Muscle of arm (tissue), 12 donors: ENCODE results near the gene RBM3. TPM values are rescaled to one million over a fixed set of nuclear protein-coding genes. Genes with fewer than 3 reads are reported as not detected.
A peak's percentile ranks its signal among the peaks of the same experiment; 100 is the strongest.

ENCODE experiments used
- DNase-seq: peaks from one replicate; pipeline ENCODE4 v3.0.0-alpha.2; 2013
- polyA plus RNA-seq, 12 donors: library from polyadenylated mRNA; unstranded; fragments of 120-200 nt; gene quantifications; one replicate each; pipeline ENCODE4 v1.2.1, GENCODE V29; 2013; ENCODE audit not compliant: insufficient read length in 12 of 12

RBM3 gene
- polyA plus RNA-seq, 12 donors: 275 to 787 (median 338) TPM

DNA sequence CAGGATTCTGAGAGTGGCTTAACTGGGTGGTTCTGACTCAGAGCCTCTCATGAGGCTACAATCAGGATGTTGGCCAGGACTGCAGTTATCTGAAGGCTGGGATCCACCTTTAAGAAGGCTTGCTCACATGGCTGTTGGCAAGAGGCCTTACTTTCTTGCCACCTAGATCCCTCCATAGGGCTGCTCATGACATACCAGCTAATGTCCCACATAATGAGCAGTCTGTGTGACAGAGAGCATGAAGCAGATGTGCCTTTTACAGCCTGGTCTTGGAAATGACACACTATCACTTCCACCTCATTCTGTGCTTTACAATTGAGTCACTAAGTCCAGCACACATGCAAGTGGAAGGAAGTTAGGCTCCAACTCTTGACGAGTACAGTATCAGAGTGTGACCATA lies 4.3 kb upstream of the RBM3 start:
- no peak for DNase-seq

DNA sequence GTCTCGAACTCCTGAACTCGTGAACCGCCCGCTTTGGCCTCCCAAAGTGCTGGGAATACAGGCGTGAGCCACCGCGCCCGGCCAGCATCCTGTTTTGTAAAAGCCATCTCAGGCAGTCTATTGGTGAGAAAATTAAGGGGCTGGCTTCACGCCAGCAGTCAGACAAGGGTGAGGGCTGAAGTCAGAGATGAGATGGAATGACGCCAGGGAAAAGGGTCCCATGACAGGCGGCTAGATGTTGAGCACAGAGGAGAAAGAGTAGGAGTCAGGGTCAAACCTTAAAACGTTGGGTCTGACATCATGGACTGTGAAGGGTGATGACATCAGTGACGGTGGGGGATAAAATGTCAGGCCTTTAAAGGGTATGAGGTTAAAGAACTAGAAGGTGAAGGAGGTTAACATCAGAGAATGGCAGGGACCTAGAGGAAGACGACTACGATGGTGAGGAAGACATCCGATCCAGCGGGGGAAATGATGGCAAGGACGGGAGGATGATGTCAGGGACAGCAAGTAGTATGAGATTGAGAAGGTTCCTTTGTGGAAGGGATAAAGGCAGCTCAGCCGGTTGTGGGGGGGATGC lies 504 bp upstream of the RBM3 start:
- no peak for DNase-seq

DNA sequence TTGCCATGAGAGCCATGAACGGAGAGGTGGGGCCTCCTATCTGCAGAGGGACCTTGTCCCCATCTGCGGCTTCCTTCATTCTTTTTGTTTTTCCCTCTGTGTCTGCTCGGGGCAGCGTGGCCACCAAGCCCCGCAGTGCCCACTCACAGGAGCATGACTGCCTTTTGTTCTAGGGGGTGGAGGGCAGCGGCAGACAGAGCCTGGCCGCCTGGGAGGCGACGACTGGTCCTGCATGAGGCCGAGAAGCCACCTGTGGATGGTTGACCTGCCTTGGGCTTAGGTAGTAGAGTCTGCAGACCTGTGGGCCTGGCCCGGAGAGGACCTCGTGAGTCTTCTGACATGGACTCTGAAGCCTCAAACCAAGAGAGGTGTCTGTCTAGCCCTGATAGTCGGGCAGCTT lies 1.4 kb downstream of the RBM3 start:
- no peak for DNase-seq

DNA sequence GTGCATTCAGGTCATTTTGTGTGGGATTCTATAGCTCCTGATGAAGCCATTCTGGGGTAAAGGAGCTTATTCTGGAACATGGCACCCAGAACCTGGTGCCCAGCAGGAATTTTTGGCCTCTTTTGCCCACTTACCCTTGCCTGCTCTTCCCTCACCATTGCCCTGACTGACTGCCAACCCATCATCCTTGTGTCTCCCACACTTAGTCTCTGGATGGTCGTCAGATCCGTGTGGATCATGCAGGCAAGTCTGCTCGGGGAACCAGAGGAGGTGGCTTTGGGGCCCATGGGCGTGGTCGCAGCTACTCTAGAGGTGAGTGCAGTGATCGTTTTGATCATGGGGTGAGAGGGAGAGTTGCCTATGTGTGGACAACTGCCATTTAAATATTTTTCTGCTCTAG lies 1.8 kb downstream of the RBM3 start:
- DNase-seq: no peak

DNA sequence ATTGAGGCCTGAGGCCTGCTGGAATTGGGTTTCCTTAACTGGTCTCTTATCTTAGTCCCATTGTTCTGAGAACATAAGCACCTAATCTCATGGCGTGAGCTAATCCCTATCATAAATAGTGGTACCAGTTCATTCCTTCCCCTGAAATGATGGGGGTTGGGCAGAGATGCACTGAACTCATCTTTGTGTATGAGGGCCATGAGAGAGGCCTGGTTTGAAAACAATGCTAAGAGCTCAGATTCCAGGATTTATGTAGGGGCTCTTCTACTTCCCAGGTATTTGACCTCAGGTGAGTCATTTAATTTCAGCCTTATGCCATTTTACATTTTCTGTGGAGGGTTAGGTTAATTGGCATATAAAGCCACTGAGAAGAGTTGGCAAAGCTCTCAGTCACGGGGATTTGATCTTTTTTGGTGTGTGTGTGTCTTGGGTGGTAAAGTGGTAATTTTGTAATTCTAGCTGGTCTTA lies 4.4 kb downstream of the RBM3 start:
- DNase-seq: no peak

DNA sequence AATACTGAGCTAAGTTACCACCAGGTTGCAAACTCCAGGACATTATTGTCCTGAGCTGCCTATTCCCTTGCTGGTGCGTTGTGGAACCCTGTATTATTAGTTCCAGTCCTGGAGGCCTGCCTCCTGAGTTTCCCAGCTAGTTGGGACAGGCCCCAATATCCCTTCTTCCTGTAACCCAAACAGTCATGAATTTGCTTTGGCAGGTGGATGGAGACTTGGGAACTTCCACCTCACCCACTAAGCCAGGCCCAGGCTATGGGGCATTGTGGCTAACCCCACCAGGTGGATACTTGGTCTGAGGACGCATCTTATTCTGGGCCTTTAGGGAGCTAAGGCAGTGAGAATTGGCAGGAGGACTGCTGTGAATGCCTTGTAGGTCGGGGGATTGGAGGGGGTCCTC lies 5.0 kb downstream of the RBM3 start:
- no peak for DNase-seq

DNA sequence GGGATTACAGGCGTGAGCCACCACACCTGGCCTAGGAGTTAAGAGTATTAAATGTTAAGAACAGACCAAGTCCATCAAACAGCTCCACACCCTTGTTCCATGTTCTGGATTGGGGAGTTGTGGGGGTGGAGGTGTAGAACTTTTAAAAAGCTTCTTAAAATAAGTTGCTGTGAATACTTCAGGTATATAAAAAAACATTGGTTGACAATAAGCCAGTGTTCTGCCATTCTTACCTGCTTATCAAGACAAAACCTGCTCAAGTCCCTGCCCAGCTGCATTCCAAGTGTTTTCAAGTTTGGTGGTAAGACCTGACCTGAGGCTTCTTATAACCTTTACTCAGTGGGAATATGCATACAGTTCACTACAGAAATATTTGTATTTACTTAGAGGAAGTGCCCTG lies 6.4 kb downstream of the RBM3 start:
- no peak for DNase-seq

DNA sequence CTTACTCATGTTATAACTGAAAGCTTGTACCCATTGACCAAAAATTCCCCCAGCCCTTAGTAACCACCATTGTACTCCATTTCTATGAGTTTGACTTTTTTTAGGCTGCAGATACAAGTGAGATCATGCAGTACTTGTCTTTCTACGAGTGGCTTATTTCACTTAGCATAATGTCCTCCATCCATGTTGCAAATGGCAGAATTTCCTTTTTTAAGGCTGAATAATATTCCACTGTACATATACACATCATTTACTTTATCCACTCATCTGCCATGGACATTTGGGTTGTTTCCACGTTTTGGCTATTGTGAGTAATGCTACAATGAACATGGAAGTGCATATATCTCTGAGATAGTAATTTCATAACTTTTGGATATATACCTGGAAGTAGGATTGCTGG lies 10.4 kb downstream of the RBM3 start:
- DNase-seq: no peak

DNA sequence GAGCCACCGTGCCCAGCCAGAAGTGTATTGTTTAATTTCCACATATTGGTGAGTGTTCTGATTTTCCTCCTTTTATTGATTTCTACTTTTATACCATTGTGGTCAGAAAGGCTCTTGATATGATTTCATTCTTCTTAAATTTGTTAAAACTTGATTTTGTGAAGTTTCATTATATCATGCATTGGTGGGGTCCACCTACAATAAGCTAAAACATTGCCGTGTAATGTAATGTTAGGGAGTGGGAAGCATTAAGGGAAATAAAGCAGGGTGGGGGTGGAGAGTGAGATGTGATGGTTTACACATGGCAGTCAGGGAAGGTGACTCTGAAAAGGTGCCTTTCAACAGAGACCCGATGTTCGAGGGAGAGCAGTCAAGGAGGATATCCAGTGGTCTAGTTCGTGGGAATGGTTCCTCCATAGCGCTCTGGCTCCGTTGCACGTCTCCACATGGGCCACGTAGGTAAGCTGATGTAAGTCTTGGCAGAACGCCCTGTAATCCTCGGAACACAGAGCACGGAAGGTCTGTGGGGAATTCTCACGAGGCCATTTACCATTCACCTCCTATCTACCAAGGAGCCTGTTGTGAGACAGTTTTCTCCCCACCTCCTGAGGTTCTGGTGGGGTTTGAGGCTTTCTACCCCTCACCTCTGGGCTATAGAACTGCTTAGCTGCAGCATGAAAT lies 15.3 kb downstream of the RBM3 start:
- DNase-seq: no peak

DNA sequence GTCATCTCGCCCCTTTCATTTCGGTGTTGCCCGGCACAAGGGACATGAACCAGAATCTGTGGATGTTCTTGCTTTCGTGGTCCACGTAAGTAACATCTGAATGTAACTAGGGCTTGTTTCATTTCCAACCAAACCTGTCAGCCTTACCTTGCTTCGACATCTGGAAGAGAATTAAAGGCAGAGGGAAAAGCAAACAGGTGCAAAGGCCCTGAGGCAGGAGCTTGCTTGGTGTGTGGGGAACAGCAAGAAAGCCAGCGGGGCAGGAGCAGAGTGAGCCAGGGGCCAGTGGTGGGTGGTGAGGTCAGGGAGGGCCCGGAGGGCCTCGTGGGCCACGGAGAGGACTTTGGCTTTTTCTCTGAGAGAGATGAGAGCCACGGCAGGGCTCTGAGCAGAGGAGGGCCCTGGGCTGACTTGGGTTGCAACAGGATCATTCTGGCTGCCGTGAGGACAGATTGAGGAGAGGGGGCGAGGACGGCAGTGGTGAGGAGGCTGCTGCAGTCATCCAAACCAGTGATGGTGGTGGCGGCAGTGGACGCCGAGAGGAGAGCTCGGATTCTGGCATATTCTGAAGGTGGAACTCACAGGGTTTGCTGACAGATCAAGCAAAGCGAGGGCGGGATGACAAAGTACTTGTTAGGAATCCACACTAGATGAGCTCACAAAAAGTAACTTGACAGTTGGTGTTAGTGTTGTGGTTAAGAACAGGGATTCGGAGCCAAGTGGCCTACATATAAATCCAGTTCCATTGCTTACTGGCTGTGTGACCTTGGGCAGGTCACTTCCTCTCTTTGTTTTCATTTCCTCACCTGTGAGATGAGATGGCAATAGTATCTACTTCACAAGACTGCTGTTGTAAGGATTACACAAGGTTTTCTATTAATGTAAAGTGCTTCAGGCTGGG lies 16.2 kb downstream of the RBM3 start:
- no peak for DNase-seq

DNA sequence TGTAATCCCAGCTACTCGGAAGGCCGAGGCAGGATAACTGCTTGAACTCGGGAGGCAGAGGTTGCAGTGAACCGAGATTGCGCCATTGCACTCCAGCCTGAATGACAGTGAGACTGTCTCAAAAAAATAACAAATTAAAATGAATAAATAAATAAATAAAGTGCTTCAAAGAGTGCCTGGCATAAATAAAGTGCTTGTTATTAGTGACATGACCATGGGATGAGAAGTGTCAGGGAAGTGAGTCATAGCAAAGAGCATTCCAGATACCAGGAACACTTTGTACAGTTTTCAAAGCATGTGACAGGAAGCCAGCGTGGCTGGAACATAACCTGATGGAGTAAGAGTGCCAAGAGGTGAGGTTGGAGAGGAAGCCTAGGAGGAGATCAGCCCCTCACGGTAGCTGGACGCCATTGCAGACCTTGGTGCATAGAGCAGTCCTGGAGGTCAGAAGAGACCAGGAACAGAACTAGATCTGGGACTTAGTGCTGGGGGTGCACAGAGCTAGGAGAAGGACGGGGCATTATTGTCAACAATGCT lies 17.0 kb downstream of the RBM3 start:
- no peak for DNase-seq

DNA sequence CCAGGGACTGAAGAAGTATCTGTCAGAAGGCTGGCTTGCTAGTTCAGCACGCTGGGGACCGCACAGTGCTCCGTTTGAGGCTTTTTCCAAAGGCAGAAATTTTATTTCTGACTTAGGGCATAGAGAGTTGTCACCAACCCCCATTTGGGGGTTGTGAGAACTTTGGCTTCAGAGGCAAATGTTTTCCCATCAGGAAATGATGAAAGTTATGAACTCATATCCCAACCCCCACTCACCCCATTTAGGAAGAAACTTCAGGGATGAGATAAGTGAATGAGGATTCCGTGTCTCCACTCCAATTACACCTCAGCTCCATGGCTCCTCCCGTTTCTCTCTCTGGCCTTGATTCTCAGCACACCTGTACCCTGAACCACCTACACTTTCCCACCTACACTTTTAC lies 18.7 kb downstream of the RBM3 start:
- no peak for DNase-seq

DNA sequence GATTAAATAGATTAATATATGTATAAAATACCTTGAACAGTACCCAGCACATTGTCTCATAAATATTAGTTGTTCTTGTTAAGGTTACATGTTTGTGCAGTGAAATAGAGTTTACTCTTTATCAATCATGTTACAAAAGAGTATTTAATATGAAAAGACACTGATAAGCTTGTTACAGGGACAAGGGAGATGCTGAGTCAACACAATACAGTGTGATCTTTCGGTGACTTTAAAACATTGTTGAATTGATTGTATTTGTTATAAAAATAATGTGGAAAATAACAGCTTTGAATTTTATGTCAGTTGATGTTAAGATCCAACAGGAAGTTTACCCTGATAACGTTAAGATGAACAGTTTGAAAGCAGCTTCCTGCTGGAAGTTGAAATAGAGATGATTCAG lies 21.6 kb downstream of the RBM3 start:
- no peak for DNase-seq

DNA sequence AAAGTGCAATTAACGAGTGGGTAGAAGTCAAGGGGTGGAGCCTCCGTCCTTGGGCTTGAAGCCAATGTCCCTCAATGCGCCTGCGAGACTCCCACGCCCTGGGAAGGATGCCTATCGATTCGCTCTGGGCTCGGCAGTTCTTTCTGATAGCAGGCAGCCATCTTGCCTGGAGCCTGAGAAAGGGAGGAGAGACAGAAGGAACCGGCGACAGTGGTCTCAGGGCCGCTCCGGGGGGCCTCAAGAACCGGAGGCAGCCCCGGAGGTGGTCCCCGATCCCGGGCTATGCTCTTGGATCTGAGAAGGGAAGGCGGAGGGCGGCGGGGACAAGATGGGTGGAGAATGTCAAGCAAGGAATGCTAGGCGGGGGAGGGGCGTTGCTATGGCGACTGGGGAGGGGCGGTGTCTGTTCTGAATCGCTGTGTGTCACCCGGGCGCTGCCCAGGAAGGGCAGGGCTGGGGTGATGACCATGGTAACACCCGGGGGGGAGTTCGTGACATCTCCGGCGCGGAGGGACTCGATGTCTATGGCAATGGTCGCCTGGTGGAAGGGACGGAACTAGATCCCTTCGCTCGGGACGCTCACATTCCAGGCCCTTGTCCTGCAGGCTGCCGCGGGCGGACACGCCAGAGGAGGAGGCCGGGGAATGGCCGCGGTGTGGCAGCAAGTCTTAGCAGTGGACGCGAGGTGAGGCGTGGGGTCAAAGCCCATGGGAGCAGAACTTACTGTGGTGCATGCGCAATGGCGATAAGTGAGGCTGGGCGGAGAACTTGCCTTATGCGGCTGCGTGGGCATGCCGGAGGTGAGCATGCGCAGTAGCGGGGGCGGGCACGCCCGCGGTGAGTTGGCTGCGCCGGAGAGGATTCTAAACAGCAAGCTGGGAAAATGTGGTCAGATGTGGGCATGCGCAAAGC lies 23.3 kb downstream of the RBM3 start, which contains the start of gene WDR13:
WDR13 (plus strand) TSS at position 140 of the 912 bp plus-strand sequence; CDS start at position 645, 505 bp downstream.
- peak; percentile 95 for DNase-seq

DNA sequence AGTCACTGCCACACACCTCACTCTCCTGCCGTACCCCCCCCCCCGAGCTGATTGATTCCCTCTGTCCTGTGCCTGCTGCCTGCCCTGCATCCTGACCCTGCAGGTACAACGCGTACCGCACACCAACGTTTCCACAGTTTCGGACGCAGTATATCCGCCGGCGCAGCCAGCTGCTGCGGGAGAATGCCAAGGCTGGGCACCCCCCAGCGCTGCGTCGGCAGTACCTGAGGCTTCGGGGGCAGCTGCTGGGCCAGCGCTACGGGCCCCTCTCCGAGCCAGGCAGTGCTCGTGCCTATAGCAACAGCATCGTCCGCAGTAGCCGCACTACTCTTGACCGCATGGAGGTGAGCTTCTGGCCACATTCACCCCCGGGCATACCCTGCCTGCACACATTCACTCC lies 24.3 kb downstream of the RBM3 start:
- no peak for DNase-seq

DNA sequence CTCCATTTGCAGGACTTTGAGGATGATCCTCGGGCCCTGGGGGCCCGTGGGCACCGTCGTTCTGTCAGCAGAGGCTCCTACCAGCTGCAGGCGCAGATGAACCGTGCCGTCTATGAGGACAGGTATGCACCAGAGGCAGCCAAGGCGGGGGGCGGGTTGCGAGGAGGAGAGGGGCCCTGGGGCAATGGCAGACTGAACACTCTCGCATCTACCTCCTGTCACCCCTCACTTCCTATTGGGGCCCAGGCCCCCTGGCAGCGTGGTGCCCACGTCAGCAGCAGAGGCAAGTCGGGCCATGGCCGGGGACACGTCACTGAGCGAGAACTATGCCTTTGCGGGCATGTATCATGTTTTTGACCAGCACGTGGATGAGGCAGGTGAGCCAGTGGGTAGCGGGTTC lies 25.1 kb downstream of the RBM3 start:
- DNase-seq: no peak

DNA sequence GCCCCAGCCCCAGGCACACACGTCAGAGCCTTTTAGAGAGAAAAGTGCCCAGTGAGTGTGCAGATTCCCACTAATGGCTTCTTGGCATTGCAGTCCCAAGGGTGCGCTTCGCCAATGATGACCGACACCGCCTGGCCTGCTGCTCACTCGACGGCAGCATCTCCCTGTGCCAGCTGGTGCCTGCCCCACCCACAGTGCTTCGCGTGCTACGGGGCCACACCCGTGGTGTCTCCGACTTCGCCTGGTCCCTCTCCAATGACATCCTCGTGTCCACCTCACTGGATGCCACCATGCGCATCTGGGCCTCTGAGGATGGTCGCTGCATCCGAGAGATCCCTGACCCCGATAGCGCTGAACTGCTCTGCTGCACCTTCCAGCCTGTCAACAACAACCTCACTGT lies 25.9 kb downstream of the RBM3 start:
- no peak for DNase-seq

DNA sequence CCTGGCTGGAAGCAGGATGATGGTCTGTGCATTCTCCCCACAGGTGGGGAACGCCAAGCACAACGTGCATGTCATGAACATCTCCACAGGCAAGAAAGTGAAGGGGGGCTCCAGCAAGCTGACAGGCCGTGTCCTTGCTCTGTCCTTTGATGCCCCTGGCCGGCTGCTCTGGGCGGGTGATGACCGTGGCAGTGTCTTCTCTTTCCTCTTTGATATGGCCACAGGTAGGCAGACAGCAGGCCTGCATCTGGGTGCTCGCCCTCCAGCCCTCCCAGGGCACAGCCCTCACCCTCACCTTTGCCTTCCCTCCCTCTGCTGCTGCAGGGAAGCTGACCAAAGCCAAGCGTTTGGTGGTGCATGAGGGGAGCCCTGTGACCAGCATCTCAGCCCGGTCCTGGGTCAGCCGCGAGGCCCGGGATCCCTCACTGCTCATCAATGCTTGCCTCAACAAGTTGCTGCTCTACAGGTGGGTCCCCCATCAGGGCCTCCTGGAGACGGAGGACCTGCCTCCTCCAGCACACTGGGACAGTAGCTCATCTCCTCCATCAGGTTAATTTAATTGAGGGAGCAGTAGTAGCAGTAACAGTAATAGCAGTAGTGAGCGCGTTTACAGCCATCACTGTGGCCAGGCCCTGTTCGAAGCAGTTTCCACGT lies 27.6 kb downstream of the RBM3 start:
- DNase-seq: no peak

DNA sequence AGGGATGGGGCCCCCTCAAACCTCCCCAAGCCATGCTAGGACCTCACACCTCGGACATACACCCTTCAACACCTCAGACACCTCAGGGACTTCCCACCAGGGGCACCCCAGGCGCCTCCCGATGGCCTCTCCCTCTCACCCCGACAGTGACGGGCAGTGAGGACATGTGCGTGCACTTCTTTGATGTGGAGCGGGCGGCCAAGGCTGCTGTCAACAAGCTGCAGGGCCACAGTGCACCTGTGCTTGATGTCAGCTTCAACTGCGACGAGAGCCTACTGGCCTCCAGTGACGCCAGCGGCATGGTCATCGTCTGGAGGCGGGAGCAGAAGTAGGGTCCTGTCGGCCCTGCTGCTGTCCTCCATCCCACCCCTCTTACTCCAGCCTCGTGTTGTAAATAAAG lies 30.4 kb downstream of the RBM3 start:
- no peak for DNase-seq

DNA sequence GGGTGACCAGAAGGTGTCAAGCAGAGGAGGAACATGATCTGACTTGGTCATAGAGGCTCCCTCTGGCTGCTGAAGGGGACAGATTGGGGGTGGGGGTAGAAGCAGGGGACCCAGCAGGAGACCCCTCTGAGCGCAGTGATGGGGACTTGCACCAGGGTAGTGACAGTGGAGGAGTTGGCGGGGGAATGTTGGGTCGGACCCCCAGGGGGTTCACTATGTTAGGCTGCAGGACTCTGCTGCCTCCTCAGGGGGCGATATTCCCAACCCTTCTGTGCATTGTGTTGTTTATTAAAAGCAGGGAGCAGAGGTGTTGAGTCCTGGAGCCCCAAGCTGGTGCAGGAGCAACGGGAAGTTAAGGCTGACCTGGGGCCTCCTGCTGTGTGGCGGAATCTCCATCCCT lies 31.8 kb downstream of the RBM3 start:
- no peak for DNase-seq

DNA sequence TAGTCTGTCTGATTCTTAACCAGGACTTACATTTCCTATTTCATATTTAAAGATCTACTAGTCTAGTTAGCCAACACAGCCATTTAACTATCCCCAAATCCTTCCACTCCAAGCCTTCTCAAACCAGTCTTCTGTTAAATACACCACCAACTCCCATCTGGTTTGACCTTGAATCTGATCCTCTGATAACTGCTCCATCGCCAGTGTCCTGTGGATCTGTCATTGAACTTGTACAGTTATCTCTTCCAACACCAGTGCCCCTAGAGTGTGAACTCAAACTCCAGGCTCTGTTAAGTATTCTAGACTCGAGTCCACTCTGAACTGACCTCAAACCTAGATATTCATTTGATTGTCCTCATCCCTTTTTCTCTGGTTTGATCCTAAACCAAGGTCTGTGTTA lies 37.4 kb downstream of the RBM3 start:
- no peak for DNase-seq
